ENCODE data around the gene PPP1R37. TPM values are rescaled to one million over a fixed set of nuclear protein-coding genes. Genes with fewer than 3 reads are reported as not detected.

PPP1R37 gene
- total RNA-seq, 1 donor = 31.1 TPM

- DNase-seq (ENCODE audit: low read depth) = no peak
- TF ChIP-seq CTCF (IDR thresholded peaks at IDR 0.05; ENCODE audit: insufficient read depth, low read depth, low read length) = no peak
- no peak overlapping the region for H3K4me3 ChIP-seq (ENCODE audit: low read depth, low read length)
These were observed 89.8 kb downstream of the PPP1R37 start for GRCh38 chr19:45182758-45183157.

DNA sequence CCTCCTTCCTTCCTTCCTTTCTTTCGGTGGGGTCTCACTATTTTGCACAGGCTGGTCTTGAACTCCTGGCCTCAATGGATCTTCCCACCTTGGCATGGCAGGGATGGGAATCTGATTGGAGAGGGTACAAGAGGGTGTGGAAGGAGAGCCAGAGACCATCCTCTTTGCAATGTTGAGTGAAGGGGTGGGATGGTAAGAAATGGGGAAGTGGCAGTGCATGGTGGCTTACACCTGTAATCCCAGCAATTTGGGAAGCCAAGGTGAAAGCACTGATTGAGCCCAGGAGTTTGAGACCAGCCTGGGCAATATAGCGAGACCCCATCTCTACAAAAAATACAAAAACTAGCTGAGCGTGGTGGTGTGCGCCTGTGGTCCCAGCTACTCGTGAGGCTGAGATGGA, 91.1 kb downstream of the PPP1R37 start:
- H3K4me3 ChIP-seq (ENCODE audit: low read depth, low read length) = no peak overlapping the region
- no peak for DNase-seq (ENCODE audit: low read depth)

GRCh38 chr19:45186509-45187334, 93.7 kb downstream of the PPP1R37 start:
- no peak overlapping the region for H3K4me3 ChIP-seq (ENCODE audit: low read depth, low read length)
- no peak for TF ChIP-seq CTCF (IDR thresholded peaks at IDR 0.05; ENCODE audit: insufficient read depth, low read depth, low read length)
- no peak for DNase-seq (ENCODE audit: low read depth)

More for the DNA sequence above, 91.1 kb downstream of the PPP1R37 start:
- TF ChIP-seq CTCF (IDR thresholded peaks at IDR 0.05; ENCODE audit: insufficient read depth, low read depth, low read length) = no peak

- TF ChIP-seq CTCF (IDR thresholded peaks at IDR 0.05; ENCODE audit: insufficient read depth, low read depth, low read length) = peak; percentile 51
- DNase-seq (ENCODE audit: low read depth) = no peak
- H3K4me3 ChIP-seq (ENCODE audit: low read depth, low read length) = no peak overlapping the region
These were observed 94.6 kb downstream of the PPP1R37 start for GRCh38 chr19:45187421-45188100.

- no peak for TF ChIP-seq CTCF (IDR thresholded peaks at IDR 0.05; ENCODE audit: insufficient read depth, low read depth, low read length)
- no peak overlapping the region for H3K4me3 ChIP-seq (ENCODE audit: low read depth, low read length)
- no peak for DNase-seq (ENCODE audit: low read depth)
These were observed 97.0 kb downstream of the PPP1R37 start for GRCh38 chr19:45189971-45190370.

DNA sequence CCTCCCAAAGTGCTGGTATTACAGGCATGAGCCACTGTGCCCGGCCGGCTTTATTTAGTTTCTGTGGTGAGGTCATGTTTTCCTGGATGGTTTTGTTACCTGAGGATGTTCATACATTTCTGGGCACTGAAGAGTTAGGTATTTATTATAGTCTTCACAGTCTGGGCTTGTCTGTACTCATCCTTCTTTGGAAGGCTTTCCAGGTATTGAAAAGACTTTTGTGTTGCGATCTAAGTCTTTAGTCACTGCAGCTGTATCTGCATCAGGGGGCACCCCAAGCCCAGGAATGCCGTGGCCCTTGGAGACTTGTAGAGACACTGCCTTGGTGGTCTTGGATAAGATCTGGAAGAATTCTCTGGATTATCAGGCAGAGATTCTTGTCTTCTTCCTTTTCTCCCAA, 98.4 kb downstream of the PPP1R37 start:
- no peak for TF ChIP-seq CTCF (IDR thresholded peaks at IDR 0.05; ENCODE audit: insufficient read depth, low read depth, low read length)
- no peak overlapping the region for H3K4me3 ChIP-seq (ENCODE audit: low read depth, low read length)
- no peak for DNase-seq (ENCODE audit: low read depth)

Data from fibroblast of villous mesenchyme (primary cell).